ENCODE measurements around the gene MAGI1. TPM values are rescaled to one million over a fixed set of nuclear protein-coding genes. Genes with fewer than 3 reads are reported as not detected.

MAGI1 gene
- total RNA-seq, 1 experiment from 2014 or later: 58.2 TPM

DNA sequence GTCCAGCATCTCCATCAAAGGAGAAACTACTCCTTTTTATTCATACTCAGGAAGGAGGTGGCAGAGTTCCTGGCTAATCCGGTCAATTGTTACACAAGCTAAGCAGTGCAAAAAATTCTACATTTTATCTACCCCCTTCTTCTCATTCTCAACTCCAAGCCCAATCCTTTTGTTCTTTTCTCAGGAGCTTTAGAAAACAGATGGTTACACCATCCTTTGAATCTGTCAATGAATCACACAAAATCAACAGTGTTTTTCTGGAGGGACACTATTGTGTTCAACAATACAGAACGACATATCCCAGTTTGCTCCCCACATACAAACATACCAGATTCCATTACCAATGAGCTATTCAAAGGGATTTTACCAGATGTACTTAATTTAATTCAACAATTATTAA is 362.1 kb downstream of the MAGI1 start (continued):
- TF ChIP-seq, protein P1, sequence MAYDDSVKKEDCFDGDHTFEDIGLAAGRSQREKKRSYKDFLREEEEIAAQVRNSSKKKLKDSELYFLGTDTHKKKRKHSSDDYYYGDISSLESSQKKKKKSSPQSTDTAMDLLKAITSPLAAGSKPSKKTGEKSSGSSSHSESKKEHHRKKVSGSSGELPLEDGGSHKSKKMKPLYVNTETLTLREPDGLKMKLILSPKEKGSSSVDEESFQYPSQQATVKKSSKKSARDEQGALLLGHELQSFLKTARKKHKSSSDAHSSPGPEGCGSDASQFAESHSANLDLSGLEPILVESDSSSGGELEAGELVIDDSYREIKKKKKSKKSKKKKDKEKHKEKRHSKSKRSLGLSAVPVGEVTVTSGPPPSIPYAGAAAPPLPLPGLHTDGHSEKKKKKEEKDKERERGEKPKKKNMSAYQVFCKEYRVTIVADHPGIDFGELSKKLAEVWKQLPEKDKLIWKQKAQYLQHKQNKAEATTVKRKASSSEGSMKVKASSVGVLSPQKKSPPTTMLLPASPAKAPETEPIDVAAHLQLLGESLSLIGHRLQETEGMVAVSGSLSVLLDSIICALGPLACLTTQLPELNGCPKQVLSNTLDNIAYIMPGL (CRISPR knock-in tag; IDR thresholded peaks at IDR 0.05): no peak
- TF ChIP-seq, protein P2, sequence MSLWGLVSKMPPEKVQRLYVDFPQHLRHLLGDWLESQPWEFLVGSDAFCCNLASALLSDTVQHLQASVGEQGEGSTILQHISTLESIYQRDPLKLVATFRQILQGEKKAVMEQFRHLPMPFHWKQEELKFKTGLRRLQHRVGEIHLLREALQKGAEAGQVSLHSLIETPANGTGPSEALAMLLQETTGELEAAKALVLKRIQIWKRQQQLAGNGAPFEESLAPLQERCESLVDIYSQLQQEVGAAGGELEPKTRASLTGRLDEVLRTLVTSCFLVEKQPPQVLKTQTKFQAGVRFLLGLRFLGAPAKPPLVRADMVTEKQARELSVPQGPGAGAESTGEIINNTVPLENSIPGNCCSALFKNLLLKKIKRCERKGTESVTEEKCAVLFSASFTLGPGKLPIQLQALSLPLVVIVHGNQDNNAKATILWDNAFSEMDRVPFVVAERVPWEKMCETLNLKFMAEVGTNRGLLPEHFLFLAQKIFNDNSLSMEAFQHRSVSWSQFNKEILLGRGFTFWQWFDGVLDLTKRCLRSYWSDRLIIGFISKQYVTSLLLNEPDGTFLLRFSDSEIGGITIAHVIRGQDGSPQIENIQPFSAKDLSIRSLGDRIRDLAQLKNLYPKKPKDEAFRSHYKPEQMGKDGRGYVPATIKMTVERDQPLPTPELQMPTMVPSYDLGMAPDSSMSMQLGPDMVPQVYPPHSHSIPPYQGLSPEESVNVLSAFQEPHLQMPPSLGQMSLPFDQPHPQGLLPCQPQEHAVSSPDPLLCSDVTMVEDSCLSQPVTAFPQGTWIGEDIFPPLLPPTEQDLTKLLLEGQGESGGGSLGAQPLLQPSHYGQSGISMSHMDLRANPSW (CRISPR knock-in tag; conservative IDR thresholded peaks at IDR 0.05; ENCODE audit: low read depth): no peak
- TF ChIP-seq ELF4 (CRISPR knock-in tag; IDR thresholded peaks at IDR 0.05; ENCODE audit: low read depth) (no peak), ATF1 (CRISPR knock-in tag; IDR thresholded peaks at IDR 0.05) (no peak), FOXP1 (CRISPR knock-in tag; IDR thresholded peaks at IDR 0.05; ENCODE audit: borderline replicate concordance) (no peak), SMAD4 (CRISPR knock-in tag; IDR thresholded peaks at IDR 0.05) (no peak)
- TF ChIP-seq, protein P3, sequence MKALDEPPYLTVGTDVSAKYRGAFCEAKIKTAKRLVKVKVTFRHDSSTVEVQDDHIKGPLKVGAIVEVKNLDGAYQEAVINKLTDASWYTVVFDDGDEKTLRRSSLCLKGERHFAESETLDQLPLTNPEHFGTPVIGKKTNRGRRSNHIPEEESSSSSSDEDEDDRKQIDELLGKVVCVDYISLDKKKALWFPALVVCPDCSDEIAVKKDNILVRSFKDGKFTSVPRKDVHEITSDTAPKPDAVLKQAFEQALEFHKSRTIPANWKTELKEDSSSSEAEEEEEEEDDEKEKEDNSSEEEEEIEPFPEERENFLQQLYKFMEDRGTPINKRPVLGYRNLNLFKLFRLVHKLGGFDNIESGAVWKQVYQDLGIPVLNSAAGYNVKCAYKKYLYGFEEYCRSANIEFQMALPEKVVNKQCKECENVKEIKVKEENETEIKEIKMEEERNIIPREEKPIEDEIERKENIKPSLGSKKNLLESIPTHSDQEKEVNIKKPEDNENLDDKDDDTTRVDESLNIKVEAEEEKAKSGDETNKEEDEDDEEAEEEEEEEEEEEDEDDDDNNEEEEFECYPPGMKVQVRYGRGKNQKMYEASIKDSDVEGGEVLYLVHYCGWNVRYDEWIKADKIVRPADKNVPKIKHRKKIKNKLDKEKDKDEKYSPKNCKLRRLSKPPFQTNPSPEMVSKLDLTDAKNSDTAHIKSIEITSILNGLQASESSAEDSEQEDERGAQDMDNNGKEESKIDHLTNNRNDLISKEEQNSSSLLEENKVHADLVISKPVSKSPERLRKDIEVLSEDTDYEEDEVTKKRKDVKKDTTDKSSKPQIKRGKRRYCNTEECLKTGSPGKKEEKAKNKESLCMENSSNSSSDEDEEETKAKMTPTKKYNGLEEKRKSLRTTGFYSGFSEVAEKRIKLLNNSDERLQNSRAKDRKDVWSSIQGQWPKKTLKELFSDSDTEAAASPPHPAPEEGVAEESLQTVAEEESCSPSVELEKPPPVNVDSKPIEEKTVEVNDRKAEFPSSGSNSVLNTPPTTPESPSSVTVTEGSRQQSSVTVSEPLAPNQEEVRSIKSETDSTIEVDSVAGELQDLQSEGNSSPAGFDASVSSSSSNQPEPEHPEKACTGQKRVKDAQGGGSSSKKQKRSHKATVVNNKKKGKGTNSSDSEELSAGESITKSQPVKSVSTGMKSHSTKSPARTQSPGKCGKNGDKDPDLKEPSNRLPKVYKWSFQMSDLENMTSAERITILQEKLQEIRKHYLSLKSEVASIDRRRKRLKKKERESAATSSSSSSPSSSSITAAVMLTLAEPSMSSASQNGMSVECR (CRISPR knock-in tag; IDR thresholded peaks at IDR 0.05; ENCODE audit: borderline replicate concordance): no peak
- TF ChIP-seq, protein P4, sequence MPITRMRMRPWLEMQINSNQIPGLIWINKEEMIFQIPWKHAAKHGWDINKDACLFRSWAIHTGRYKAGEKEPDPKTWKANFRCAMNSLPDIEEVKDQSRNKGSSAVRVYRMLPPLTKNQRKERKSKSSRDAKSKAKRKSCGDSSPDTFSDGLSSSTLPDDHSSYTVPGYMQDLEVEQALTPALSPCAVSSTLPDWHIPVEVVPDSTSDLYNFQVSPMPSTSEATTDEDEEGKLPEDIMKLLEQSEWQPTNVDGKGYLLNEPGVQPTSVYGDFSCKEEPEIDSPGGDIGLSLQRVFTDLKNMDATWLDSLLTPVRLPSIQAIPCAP (CRISPR knock-in tag; IDR thresholded peaks at IDR 0.05): no peak

DNA sequence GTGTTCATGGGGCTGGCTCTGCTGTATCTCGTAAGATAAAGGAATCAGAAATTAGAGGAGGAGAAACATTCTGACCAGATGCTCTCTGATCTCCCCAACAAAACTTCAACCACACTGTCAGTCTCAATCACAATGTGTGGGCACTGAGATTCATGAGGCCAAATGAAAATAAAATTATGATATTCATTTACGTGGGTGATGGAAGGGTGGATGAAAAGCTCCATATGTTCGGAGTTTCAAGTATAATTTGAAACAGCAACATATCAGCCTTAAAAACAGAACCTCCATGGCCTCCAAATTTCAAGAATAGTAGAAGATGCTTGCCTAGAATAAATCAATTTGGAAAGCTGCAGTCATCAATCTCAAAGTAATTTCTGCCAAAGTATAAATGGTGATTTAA is 363.7 kb downstream of the MAGI1 start:
- DNase-seq (ENCODE audit: low spot score) (no peak), ATAC-seq (no peak)
- Mint-ChIP-seq H3K4me1 (peaks cover 41% of the 10 kb centered on the region), H3K9me3 (no peaks in the 10 kb centered on the region), H3K27ac (no peak overlapping the region; the same call in 1 of the 2 replicates), H3K4me3 (no peak overlapping the region), H3K36me3 (no peaks in the 10 kb centered on the region), H3K27me3 (ENCODE audit: low read depth) (no peaks in the 10 kb centered on the region)
- CTCF ChIA-PET: interaction anchor here (3.1 to 3.7 kb wide), 2 partner anchors 209 to 236 kb away, joined by 20 to 23 read pairs; no protein-coding TSS in a partner anchor
- no peak for TF ChIP-seq GTF2I (CRISPR knock-in tag; conservative IDR thresholded peaks at IDR 0.05)
- TF ChIP-seq, protein P2 (CRISPR knock-in tag; conservative IDR thresholded peaks at IDR 0.05; ENCODE audit: low read depth): no peak
- TF ChIP-seq HMGA2 (CRISPR knock-in tag; IDR thresholded peaks at IDR 0.05): no peak
- TF ChIP-seq, protein P5, sequence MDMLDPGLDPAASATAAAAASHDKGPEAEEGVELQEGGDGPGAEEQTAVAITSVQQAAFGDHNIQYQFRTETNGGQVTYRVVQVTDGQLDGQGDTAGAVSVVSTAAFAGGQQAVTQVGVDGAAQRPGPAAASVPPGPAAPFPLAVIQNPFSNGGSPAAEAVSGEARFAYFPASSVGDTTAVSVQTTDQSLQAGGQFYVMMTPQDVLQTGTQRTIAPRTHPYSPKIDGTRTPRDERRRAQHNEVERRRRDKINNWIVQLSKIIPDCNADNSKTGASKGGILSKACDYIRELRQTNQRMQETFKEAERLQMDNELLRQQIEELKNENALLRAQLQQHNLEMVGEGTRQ (CRISPR knock-in tag; IDR thresholded peaks at IDR 0.05): no peak
- no peak for TF ChIP-seq ZNF263 (CRISPR knock-in tag; IDR thresholded peaks at IDR 0.05; ENCODE audit: low read depth)
- TF ChIP-seq, protein P6, sequence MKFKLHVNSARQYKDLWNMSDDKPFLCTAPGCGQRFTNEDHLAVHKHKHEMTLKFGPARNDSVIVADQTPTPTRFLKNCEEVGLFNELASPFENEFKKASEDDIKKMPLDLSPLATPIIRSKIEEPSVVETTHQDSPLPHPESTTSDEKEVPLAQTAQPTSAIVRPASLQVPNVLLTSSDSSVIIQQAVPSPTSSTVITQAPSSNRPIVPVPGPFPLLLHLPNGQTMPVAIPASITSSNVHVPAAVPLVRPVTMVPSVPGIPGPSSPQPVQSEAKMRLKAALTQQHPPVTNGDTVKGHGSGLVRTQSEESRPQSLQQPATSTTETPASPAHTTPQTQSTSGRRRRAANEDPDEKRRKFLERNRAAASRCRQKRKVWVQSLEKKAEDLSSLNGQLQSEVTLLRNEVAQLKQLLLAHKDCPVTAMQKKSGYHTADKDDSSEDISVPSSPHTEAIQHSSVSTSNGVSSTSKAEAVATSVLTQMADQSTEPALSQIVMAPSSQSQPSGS (CRISPR knock-in tag; IDR thresholded peaks at IDR 0.05; ENCODE audit: borderline replicate concordance, low read depth): no peak
- TF ChIP-seq ZNF219 (CRISPR knock-in tag; IDR thresholded peaks at IDR 0.05; ENCODE audit: borderline replicate concordance): no peak
- TF ChIP-seq ELF4 (CRISPR knock-in tag; IDR thresholded peaks at IDR 0.05; ENCODE audit: low read depth): no peak
- TF ChIP-seq ZNF396 (CRISPR knock-in tag; IDR thresholded peaks at IDR 0.05; ENCODE audit: borderline replicate concordance): no peak
- POLR2A ChIA-PET: interaction anchor here (0.6 kb wide), 1 partner anchor 107 kb away, joined by 3 read pairs; no protein-coding TSS in a partner anchor

Measured in WTC11 (cell line).